ENCODE data around the gene ASF1A. TPM values are rescaled to one million over a fixed set of nuclear protein-coding genes. Genes with fewer than 3 reads are reported as not detected.

Gene ASF1A
- total and polyA plus RNA-seq, 9 of the 15 experiments (the other 6 are each of a cell fraction or from before 2014, with no cell fraction given) = 31.5 to 45.3 (median 34.8) TPM

DNA sequence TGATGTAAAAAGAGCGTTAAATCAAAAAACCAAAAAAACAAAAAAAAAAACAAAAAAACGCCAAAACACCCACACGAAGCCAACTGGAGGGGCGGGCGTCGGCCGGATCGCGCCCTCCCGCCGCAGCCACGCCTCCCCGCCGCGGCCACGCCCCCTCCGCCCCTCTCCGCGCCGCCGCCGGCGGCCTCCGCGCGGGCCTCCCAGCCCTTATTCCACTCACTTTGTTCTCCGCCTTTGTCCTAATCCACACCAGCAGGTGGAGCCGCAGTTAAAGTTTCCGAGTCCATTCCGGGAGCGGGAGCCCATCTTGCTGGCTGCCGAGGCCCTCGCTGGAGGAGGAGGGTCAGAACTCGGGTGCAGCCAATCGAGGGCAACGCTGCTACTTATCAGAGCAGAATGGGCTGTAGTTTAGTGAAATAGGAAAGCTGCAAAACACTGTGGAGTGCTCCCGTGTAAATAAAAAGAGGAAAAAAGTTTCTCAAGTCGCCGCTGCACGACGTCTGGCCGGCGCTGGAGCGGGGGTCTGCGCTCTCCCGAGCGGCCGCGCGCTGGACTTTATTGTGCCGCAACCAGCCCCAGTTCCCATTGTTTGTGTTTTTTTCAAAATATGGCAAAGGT, at the start of gene ASF1A (continued):
- TF ChIP-seq, protein P1, sequence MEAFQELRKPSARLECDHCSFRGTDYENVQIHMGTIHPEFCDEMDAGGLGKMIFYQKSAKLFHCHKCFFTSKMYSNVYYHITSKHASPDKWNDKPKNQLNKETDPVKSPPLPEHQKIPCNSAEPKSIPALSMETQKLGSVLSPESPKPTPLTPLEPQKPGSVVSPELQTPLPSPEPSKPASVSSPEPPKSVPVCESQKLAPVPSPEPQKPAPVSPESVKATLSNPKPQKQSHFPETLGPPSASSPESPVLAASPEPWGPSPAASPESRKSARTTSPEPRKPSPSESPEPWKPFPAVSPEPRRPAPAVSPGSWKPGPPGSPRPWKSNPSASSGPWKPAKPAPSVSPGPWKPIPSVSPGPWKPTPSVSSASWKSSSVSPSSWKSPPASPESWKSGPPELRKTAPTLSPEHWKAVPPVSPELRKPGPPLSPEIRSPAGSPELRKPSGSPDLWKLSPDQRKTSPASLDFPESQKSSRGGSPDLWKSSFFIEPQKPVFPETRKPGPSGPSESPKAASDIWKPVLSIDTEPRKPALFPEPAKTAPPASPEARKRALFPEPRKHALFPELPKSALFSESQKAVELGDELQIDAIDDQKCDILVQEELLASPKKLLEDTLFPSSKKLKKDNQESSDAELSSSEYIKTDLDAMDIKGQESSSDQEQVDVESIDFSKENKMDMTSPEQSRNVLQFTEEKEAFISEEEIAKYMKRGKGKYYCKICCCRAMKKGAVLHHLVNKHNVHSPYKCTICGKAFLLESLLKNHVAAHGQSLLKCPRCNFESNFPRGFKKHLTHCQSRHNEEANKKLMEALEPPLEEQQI (IDR thresholded peaks at IDR 0.05) = peak; percentile 47; the same call in 1 of the 2 replicates
- 0 out of 2 replicates have a peak, but pooled peaks have one; percentile 32 for TF ChIP-seq ZNF589 (CRISPR knock-in tag; IDR thresholded peaks at IDR 0.05; ENCODE audit: low read depth)
- no peak for TF ChIP-seq NR2C2 (CRISPR knock-in tag; IDR thresholded peaks at IDR 0.05)
- peak; percentile 37; the same call in 1 of the 2 replicates for TF ChIP-seq NR2C2 (tag; IDR thresholded peaks at IDR 0.05)
- TF ChIP-seq CHD2 (IDR thresholded peaks at IDR 0.05; ENCODE audit: low read depth, low read length) = 0 out of 2 replicates have a peak, but pooled peaks have one; percentile 21
- TF ChIP-seq, protein P2, sequence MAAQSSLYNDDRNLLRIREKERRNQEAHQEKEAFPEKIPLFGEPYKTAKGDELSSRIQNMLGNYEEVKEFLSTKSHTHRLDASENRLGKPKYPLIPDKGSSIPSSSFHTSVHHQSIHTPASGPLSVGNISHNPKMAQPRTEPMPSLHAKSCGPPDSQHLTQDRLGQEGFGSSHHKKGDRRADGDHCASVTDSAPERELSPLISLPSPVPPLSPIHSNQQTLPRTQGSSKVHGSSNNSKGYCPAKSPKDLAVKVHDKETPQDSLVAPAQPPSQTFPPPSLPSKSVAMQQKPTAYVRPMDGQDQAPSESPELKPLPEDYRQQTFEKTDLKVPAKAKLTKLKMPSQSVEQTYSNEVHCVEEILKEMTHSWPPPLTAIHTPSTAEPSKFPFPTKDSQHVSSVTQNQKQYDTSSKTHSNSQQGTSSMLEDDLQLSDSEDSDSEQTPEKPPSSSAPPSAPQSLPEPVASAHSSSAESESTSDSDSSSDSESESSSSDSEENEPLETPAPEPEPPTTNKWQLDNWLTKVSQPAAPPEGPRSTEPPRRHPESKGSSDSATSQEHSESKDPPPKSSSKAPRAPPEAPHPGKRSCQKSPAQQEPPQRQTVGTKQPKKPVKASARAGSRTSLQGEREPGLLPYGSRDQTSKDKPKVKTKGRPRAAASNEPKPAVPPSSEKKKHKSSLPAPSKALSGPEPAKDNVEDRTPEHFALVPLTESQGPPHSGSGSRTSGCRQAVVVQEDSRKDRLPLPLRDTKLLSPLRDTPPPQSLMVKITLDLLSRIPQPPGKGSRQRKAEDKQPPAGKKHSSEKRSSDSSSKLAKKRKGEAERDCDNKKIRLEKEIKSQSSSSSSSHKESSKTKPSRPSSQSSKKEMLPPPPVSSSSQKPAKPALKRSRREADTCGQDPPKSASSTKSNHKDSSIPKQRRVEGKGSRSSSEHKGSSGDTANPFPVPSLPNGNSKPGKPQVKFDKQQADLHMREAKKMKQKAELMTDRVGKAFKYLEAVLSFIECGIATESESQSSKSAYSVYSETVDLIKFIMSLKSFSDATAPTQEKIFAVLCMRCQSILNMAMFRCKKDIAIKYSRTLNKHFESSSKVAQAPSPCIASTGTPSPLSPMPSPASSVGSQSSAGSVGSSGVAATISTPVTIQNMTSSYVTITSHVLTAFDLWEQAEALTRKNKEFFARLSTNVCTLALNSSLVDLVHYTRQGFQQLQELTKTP (IDR thresholded peaks at IDR 0.05; ENCODE audit: low read depth in 1 of 2, partially characterized antibody in 2 of 2) = peak in 1 of 2 experiments; percentile 50
- 0 out of 2 replicates have a peak, but pooled peaks have one; percentile 34 for TF ChIP-seq ELF1 (tag; IDR thresholded peaks at IDR 0.05)
- no peak for TF ChIP-seq ZFP30 (CRISPR knock-in tag; IDR thresholded peaks at IDR 0.05; ENCODE audit: borderline replicate concordance)
- no peak for TF ChIP-seq MEF2D (tag; conservative IDR thresholded peaks at IDR 0.05; ENCODE audit: low read depth)
- no peak for TF ChIP-seq ASH1L (IDR thresholded peaks at IDR 0.05; ENCODE audit: borderline replicate concordance, low read depth, partially characterized antibody)
- peak; percentile 81; the same call in 1 of the 2 replicates for TF ChIP-seq TOE1 (IDR thresholded peaks at IDR 0.05; ENCODE audit: borderline replicate concordance)
- TF ChIP-seq TOE1 (CRISPR knock-in tag; IDR thresholded peaks at IDR 0.05; ENCODE audit: borderline replicate concordance, low read depth) = no peak
- no peak for TF ChIP-seq POLR3G (IDR thresholded peaks at IDR 0.05; ENCODE audit: extremely low read depth, insufficient read length, insufficient replicate concordance)
- TF ChIP-seq, protein P3, sequence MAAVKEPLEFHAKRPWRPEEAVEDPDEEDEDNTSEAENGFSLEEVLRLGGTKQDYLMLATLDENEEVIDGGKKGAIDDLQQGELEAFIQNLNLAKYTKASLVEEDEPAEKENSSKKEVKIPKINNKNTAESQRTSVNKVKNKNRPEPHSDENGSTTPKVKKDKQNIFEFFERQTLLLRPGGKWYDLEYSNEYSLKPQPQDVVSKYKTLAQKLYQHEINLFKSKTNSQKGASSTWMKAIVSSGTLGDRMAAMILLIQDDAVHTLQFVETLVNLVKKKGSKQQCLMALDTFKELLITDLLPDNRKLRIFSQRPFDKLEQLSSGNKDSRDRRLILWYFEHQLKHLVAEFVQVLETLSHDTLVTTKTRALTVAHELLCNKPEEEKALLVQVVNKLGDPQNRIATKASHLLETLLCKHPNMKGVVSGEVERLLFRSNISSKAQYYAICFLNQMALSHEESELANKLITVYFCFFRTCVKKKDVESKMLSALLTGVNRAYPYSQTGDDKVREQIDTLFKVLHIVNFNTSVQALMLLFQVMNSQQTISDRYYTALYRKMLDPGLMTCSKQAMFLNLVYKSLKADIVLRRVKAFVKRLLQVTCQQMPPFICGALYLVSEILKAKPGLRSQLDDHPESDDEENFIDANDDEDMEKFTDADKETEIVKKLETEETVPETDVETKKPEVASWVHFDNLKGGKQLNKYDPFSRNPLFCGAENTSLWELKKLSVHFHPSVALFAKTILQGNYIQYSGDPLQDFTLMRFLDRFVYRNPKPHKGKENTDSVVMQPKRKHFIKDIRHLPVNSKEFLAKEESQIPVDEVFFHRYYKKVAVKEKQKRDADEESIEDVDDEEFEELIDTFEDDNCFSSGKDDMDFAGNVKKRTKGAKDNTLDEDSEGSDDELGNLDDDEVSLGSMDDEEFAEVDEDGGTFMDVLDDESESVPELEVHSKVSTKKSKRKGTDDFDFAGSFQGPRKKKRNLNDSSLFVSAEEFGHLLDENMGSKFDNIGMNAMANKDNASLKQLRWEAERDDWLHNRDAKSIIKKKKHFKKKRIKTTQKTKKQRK (IDR thresholded peaks at IDR 0.05; ENCODE audit: borderline replicate concordance, low read depth, low read length) = no peak
- no peak for TF ChIP-seq TGIF2 (CRISPR knock-in tag; IDR thresholded peaks at IDR 0.05)
- peak; percentile 73; the same call in 1 of the 2 replicates for TF ChIP-seq MYNN (IDR thresholded peaks at IDR 0.05)
- no peak for TF ChIP-seq MYNN (CRISPR knock-in tag; IDR thresholded peaks at IDR 0.05)
- TF ChIP-seq TARDBP (IDR thresholded peaks at IDR 0.05) = peak; percentile 95
- peak; percentile 90 for TF ChIP-seq POLR2A (conservative IDR thresholded peaks at IDR 0.05)
